Fibroblast of skin of back (primary cell): ENCODE data around the gene BCL2.
A peak's percentile ranks its signal among the peaks of the same experiment; 100 is the strongest.
"Not testable (repeated sequence)": the region's sequence is repeated elsewhere in the genome, so short reads cannot be mapped to it uniquely, and the experiment has no call there.

ENCODE experiments used
- DNase-seq: peaks from one replicate; pipeline ENCODE4 v3.0.0-alpha.2; 2013

Gene BCL2

DNA sequence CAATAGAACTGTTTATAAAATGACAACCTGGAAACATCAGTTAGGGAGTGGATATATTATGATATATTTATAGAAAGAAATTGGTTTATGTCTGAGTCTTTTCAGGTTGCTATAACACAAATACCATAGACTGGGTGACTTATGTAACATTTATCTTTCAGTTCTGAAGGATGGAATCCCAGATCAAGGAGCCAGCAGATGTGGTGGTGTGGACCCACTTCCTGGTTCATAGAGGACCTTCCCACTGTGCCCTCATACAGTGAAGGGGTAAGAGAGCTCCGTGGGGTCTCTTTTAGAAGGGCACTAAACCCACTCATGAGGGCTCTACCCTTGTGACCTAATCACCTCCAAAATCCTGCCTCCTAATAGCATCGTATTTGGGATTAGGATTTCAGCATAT, 86.7 kb downstream of the BCL2 start:
- no peak for DNase-seq

DNA sequence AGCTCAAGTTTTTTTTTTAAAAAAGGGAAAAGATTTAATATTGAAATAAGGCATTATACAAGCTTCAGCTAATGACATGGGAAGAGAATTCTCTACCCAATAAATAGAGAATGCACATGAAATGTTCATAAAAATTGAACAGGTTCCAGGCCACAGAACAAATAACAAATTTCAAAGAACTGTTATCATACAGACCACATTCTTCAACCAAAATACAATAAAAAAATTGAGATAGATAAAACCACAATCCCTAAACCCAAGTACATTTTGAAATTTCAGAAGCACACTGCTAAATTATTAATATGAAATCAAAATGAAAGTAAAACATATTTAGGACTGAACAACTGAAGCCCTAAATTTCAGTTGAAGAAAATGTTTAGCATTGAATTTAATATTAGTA, 89.6 kb downstream of the BCL2 start:
- DNase-seq: no peak

DNA sequence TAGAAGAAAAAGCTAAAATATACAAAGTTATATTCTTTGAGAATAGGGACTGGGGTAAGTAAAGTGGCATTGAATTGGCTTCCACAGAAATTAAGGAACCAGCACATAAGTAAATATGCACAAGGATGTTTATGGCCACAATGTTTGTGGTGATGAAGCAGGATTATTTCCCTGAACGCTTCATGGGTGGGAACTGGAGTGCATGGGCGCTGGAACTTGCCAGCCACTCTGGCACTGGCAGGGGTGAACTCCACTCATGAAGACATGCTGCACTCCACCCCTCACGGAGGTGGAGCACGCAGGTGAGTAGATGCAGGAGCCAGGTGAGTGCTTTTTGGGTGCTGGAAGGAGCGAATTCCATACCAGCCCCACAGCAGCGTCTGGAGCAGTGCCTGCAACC, 94.1 kb downstream of the BCL2 start:
- no peak for DNase-seq

DNA sequence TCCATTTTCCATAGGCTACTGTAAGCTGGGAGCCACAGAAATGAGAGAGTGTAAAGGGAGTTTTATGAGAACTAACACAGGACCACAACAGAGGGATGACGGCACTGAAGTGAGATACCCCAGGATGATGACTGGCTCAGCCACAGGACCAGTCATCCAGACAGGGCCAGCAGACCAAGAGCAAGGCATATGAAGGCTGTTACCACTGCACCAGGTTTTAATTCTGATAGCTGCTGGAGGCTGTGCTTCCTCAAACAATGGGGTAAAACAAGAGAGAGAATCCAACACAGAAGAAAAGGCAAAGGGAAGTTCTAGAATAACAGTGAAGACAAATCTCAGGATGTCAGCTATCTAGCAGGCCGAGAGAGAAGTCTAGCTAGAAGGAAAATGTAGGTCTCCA, 94.9 kb downstream of the BCL2 start:
- DNase-seq: no peak

DNA sequence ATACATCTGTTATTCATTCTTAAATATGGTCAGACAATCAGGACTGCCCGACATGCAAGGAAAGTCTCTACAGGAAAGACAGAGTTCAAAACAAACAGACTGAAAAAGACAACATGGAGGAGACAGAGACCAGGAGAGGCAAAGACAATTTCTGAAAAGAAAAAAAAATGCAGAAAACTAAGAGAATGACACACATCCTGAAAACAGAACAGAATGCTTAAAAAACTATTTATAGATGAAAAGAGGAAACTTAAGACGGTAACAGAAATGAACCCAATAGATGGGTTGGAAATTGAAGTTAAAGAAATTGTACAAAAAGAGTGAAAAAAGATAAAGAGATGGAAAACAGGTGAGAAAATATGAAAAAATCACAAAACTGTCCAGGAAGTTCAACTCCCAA, 95.7 kb downstream of the BCL2 start:
- no peak for DNase-seq

DNA sequence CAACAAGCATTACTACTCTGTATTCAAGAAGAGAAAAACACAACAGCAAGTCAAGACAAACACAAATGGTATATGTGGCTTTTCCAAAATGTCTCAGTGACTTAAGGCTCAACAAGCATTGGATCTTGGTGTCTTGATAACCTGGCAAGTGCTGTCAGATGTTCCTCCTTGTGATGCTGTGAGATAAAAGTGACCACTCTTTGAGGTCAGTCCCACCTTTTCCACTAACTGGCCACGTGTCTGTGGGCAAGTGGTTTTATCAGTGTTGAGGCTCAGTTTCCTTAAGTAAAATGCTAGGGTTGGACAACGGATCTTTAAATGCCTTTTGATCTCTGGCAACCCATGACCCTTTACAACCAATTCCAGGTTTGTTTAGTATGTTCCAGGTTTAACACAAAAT, 98.7 kb downstream of the BCL2 start:
- DNase-seq: no peak

DNA sequence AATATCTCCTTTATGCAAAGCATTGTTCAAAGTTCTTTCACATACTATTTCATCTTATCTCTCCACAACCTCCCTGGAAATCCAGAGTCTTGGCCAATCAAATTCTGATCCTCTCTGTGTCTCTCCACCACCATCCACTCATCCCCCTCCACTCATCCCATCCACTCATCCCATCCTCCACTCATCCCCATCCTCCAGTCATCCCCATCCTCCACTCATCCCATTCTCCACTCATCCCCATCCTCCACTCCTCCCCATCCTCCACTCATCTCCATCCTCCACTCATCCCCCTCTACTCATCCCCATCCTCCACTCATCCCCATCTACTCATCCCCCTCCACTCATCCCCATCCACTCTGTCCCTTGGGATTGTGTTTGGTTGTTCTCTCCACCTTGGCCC, 101.1 kb downstream of the BCL2 start:
- DNase-seq: no peak

DNA sequence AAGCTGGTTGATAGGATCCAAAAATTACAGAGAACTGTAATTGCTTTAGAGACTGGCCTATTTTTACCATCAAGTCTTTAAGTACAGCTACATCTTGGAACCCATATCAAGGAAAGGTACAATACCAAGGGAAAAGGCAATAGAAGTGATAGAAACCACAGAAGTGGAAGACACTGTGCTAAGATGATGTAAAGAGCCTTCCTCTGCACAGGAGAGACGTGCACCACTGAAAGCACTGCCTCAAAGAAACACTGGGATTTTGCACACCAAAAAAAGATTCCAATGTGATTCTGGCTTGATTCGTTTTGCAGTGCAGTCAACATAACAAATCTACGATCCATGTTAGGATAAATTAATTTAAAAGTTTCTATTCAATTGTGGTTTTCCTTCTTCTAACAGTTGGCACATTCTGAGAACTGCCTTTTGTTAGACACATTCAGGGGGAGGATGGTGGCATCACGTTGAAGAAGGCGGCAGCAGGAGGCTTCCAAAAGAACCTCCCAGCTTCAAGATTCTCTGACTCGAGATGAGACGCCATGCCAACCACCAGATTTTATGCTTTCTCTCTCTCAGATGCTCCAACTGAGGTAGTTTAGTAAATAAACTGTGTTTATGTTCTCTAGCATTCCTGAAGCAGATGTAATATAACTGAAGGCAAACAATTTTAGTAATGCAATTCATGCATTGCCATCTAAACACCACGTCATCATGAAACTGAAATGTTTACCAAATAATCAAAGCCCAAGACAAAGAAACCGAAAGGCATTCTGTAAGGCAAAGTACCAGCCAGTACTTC, 102.9 kb downstream of the BCL2 start:
- no peak for DNase-seq

DNA sequence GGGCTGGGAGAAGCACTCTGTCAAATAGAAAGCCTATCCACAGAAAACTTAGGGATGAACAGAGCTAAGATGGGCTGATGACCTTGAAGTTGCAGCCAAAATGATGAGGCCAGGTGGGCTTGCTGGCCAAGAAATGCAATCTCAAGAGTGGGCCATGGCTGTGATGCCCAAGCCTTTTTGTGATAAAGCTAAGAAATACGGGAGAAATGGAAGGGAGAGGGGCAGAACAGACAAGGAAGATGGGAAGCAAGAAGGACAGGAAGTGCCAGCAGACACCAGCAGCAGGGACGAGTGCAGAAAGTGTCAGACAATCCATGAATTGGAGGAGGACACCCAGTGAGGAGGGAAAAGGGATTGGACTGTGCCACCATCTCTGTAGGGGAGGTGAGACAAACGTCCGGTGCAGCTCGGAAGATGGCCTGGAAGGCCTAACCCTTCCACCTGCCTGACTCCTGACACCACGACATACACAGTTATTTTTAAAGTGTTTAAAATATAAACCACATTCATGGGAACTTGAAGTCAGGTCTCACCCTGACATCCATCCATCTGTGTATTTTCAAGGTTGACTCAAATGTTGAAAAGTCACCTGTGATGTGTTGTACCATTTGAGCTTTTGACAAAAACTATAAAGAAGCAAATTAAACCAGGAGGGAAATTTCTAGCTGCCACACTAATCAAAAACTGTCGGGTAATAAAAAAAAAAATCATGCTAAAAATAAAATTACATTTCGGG, 105.5 kb downstream of the BCL2 start:
- DNase-seq: no peak

DNA sequence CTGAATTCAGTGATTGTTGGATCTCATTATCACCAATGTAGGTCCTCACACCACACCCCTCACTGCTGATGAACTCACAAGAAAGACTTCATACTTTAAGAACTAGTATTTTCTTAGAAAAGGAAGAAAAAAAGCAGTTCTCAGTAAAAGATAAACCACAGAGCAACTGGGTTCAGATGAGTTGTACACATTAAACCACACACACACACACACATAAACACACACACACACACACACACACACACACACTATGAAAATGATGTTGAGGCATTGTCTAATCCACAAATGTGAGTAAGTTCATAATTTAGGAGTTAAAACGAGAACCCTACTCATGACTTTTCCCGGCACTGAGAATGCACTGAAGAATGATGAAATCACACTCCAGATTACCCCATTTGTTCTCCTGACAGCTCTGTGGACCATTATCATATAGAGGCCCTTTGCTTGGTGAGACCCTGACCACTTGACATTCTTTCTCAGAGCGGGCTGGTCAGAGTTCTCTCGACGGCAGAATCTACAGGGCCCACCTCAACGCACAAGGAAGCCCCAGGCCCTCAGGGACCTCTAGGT, 106.2 kb downstream of the BCL2 start:
- DNase-seq: peak; percentile 32

DNA sequence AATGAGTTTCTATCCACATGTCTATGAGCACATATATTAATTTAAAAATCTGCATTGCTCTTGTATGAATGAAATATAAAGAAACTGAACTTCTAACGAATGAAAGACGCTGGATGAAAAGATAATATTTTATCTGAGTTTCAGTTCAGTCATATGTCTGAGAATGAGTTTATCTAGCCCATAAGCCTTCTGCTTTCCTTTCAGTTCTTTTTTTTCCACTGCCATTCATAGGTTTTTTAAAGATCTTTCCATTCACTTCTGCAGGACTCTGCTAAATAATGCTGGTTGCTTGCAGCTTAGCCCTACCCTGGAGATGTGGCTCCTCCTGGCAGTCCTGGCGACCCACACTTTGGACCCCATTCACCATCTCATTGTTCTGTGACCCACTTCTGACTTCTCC, 109.0 kb downstream of the BCL2 start:
- no peak for DNase-seq

DNA sequence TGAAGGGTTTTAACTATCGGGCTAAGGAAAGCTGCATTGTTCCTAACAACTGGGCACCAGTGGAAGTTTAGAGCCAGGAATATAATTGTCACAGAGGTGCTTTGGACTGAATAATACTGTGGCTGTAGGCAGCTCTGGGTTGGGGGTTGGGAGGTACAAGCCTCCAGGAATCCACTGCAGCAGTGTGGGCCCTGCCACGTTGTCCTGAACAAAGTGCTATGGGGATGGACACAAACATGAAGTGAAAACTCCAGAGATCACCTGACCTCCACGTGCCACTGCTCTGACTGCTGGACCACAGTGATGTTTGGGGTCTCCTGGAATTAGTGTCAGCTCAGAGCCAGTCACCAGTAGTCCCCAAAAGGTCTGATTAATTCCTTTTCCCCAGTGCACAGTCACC, 110.9 kb downstream of the BCL2 start:
- DNase-seq: no peak

DNA sequence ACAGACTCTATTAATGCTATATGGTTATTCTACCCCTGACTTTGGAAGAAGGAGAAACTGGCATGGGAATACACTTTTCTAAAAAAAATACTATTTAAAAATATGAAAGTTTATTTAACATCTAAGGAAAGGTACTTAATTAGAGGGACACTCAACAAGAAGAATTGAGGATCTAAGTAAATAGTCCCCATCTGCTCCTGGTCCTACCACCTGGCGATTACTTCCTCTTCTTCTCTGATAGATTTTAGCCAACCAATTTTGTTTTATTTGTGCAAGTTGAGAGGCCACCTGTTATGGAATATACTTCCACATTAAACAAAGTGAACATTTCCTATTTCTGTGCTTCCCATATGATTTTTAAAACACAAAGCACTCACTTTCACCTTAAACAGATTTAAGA, 111.7 kb downstream of the BCL2 start:
- no peak for DNase-seq

DNA sequence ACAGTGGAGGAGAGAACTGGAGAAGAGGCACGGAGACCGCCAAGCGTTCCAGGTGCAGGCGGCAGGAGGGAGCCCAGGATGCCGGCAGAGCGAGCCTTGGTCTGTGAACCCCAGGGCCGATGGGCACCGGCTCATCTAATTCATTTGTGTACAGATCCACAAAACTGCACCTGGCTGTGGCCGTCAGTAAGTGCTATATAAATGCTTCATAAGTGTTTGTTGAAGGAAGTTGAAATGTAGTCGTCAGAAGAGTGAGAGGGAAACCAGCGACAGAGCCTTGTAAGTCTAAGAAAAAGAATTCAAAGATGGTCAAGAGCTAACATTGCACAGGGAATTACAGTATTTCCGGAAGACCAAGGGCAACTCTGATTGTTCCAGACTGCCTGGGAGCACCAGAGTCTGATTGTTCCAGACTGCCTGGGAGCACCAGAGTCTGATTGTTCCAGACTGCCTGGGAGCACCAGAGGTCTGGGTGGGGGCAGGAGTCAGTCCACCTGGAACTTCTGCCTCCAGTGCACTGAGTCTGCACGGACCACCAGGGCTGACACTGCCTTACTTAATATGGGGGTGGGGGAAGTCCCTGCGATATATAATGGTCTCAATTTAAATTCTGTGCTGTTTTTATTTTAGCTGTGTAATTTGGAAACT, 112.3 kb downstream of the BCL2 start:
- DNase-seq: no peak

DNA sequence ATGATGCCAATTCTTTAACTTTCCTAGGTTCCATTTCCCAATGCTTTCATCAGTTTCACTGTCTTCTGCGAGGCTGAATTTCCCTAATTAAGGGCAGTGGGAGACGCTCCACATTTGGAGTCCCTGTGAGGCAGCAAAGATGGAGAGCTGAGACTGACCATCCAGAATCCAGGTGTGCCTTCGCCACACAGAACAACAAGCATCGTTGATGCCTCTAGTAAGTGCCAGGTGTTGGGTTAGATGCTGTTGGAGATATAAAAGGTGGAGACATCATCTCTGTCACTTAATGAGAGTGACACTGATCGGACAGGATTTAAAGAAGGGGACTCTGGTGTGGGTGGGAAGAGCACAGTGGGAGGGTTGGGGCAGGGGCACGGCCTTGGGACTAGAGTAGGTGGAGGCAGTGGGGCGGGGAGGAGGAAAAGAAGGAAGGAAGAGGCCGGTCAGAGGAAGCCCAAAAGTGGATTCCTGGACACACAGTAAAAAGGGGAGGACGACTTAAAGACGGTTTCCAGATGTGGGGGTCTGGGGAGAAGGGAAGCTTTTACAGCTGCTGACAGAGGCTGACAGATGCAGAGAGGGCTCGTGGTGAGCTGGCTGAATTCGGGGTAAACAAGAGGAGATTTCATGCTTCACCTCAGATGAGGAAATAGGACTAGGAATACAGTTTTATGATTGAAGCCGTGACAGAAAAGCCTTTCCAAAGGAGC, 113.0 kb downstream of the BCL2 start:
- no peak for DNase-seq

DNA sequence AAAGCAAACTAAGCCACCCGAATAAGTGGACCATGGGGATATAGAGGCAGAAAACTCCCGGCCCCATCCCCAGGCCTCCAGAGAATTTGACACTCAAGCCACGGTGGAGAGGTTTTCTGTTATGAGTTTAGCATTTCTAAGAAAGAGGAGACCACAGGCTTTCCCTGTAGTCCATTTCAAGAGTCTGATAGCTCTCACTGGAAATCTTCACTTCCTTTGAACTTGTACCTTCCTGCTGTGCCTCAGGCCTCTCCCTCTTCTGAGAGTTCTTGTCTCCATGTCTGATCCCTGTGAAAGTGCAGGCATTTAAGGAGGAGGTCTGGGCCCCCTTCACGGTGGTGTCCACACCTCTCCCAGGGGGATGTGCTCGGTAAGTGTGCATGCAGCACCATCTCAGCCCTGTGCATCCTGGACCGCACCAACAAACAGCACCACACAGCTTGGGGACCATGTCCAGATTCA, 113.7 kb downstream of the BCL2 start:
- DNase-seq: no peak

DNA sequence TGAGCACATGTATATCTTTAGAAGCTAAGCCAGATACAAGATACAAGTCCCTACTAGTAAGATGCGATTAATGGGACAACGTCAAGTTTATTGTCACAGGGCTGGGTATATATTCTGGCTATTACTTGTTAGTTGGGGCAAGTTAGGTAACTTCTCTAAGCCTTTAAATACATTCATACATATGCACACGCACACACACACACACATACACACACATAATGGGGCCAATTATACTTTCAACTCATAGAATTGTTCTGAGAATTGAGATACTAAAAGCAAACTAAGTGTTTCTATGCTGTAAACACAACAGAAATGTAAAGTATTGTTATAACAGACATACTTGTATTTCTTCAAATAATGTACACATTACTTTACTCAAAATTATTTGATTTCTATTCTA, 116.1 kb downstream of the BCL2 start:
- DNase-seq: no peak

DNA sequence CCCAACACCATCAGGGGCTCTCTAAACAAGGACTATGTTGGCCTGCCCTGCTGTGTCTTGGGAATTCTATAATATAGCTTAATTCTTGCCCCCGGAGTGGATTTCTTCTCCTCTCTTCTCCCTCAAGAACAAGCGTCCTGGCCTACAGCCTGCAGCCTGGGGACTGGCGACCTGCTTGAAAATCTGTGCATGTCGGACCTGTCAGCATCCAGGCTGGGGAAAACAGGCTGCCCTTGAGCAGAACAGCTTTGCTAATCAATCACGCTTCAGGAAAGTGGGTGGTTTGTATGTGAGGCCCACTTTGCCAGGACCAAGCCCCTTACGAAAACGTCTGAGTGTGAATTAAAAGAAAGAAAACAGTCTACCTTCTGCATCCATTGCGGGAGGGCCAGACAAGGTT, 116.7 kb downstream of the BCL2 start:
- no peak for DNase-seq

DNA sequence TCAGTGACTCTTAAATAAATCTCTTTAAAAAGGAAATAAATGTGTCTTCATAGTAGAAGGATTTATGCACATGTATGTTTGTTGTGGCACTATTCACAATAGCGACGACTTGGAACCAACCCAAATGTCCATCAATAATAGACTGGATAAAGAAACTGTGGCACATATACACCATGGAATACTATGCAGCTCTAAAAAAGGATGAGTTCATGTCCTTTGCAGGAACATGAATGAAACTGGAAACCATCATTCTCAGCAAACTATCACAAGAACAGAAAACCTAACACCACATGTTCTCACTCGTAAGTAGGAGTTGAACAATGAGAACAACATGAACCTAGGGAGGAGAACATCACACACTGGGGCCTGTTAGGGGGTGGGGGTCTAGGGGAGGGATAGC, 118.1 kb downstream of the BCL2 start:
- not testable (repeated sequence) for DNase-seq

DNA sequence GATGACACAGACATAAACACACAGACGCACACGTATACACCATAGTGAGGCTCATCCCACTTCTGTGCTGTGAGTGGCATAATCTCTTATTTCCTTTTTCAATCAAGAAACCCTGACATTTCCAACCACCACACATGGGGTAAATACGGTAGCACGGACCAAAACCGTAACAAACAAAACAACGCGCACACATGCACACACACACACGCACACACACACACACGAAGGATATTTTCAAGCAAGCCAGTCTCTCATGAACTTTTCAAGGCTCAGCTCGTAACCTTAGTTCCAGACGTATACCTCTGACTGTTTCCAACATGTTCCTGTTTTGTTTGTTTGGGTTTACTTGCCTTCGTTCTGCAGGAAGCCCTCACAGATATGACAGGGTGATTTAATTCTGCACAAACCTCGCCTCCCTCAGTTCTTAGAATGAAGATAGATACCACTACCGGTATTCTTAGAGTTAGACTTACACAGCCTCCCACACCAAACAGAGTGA, 119.8 kb downstream of the BCL2 start:
- no peak for DNase-seq

DNA sequence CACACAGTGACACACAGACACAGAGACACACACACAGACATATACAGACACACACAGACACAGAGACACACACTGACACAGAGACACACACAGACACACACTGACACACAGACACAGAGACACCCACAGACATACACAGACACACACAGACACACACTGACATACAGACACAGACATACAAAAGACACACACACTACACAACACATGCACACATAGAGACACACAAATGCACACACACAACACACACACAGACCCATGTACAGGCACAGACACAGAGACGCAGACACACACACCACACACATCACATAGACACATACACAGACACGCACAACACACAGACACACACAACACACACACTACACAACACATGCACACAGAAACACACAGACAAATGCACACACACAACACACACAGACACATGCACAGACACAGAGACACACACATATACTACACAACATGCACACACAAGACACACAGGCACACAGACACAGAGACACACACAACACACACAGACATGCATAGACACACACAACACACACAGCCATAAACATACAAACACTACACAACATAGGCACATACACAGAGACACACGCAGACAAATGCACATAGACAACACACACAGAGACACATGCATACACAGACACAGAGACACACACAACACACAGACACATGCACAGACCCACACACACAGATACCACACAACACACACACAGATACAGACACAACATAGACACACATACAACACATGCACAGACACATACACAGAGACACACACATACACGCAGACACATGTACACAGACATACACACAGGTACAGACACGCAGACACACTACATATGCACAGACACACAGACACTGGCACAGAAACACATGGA, 120.5 kb downstream of the BCL2 start:
- no peak for DNase-seq
